ENCODE results near the gene ACIN1.
A peak's percentile ranks its signal among the peaks of the same experiment; 100 is the strongest.

Gene ACIN1

DNA sequence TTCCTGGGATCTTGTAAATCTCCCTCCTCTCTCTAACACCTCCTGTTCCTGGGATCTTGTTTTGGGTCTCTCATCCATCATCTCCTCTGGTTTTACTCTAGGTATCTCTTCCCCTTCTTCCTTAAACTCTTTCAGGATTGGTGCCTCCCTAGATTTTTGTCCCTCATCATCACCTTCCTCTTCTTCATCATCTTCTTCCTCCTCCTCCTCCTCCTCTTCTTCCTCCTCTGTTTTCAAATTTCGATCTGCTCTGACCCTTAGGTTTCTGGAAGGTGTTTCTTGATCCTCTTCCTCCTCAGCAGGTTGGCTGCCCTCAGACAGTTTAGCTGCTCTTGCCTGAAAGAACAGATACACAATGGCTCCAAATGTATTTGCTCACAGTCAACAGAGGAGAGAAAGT, 14.5 kb downstream of the ACIN1 start:
- no peak for DNase-seq (ENCODE audit: low spot score)

DNA sequence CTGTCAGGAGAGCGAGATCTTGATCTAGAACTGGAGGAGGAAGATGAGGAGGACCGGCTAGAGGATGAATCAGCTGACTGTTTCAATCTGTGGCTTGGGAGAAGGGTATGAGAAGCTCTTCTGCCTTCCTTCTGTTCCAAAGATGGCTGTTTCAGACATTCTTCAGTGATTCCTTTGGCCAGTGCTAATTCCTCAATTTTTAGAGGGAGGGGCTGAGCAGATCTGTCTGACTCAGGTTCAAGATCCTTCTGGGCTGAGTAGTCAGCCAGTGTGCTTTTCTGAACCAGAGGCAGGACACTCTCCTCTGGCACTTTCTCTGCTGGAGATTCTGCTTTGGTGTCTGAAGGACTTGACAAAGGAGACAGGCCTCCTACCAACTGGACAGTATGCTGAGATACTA, 15.2 kb downstream of the ACIN1 start:
- DNase-seq (ENCODE audit: low spot score): no peak

DNA sequence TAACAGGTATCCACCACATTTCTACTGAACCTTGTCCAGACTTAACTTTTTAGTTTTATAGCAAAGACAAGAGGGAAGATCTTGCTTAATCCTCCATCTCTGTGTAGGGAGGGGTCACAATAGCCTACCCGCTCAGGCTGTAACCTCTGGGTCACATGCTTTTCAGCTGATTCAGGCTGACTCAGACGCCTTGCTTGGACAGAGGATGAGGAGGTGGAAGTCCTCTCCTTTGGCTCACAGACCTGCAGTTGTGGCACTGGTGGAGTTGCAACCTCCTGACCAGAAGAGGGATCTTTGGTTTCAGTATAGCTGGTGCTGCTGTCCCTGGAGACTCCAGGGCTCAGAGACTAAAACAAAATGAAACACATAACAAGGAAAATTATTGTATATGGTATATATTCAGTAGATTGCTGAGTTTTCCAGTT, 16.2 kb downstream of the ACIN1 start:
- DNase-seq (ENCODE audit: low spot score): peak; percentile 72

DNA sequence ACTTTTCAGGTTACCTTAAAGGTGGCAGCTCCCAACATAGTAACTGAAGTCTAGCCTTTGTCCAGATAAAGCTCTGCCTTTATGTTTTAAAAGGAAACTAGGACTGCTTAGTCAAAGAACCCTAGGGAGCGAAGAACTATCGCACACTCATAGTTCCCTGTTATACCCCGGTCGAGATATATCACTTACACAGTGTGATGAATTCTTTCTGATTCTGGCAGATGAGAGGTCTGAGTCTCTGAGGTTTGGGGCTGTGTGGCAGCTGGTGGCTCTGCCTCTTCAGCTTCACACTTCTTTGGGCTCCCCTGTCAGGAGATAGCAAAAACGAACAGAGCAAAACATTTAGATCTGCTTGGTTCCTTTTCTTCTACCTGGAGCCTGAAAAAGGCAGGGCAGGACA, 17.0 kb downstream of the ACIN1 start:
- no peak for DNase-seq (ENCODE audit: low spot score)

DNA sequence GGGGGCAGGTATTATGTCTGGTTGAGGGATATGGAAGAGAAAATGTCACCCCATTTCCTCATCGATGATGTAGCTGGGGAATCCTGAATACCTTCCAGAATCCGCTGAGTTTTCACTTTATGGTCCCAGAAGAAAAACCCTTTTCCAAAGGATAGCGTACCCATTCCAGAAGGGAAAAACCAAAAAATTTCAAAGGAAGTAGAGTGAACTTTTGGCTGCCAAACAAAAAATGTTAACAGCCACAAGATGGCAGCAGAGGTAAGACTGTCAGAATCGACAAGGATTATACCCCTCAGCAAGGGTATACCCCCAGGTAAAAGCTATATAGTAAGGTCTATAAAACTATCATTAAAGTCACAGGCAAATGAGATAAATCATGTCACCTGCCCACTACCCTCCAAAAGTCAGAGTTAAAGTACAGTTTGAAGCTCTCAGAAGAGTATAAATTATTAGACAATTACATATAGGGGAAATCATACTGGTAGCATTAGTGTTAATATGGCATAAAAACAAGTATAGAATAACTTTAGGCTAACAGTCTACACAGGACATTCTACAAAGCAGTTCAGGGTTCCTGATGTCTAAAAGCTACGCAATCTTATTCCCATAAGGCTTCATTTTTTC, 18.0 kb downstream of the ACIN1 start:
- DNase-seq (ENCODE audit: low spot score): peak; percentile 44

DNA sequence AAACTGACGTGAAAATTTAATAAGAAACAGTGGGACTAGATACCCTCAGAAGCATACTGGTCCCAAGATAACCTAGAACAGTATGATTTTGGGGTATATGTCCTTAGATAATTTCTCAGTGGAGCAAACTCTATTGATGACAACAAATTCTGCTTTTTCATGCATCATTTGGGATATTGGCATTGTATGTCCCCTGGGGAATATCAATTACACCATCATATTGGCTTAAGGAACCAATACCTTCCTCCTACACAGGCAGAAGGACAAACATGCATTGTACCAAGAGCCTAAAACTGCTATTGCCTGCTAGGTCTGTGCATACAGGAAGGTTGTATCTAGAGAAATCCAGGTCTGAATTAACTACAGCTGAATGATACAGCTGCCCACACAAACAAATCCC, 20.0 kb downstream of the ACIN1 start:
- DNase-seq (ENCODE audit: low spot score): no peak

DNA sequence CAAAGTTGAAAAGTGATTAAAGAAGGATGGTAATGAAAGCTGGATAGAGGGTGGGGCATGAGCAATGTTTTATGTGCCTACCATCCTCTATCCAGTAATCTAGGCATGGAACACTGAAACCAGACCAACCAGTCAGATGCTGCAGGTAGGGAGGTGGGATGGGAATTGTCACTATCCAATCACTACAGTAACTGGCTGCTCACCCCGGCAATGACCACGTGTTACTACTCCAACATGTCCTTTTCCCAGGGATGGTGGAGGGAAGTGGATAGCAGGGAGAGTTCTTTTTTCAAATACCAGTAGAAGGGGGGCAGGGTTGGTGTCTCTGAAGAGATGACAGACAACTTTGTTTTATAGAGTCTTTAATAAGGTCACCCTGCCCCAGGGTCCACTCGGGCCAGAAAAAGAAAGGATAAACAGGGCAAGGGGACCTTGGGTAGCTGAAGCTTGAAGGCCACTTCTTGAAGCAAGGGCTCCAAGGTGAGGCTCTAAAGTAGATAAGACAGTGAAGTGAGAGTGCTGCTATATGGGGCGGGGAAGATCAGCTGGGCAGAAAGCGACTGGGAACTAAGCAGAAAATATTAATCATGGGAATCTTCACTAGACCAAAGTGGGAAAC, 22.9 kb downstream of the ACIN1 start:
- no peak for DNase-seq (ENCODE audit: low spot score)

DNA sequence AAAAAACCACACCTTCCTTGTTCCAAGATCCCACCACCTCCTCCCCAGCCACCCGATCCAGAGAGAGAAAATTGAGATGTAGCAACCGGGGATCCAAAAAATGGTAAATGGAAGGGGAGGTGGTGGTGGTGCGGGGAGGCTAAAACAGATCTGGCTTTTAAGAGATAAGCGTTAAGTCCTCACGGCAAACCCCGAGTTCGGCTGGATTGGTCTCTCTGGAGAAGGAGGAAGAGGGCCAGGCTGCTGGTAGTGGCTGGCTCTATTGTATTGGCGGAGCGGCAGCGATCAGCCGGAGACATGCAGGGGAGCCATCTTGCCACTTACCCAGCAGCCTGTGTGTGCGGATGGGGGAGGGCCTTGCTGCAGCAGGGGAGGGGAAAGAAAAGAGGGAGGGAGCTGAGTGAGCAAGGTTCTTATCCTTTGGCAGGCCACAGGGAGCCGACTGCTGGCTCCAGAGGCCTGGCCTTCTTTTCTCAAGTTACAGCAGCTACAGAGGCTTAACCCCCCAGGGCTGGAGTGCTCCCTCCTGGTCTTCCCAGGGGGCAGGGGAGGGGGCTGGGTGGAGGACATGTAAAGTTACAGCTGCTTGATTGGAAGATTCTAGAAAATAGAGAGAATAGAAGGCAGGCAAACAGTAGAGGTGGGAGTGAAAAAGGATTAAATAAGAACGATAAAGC, 23.6 kb downstream of the ACIN1 start:
- peak; percentile 90 for DNase-seq (ENCODE audit: low spot score)

DNA sequence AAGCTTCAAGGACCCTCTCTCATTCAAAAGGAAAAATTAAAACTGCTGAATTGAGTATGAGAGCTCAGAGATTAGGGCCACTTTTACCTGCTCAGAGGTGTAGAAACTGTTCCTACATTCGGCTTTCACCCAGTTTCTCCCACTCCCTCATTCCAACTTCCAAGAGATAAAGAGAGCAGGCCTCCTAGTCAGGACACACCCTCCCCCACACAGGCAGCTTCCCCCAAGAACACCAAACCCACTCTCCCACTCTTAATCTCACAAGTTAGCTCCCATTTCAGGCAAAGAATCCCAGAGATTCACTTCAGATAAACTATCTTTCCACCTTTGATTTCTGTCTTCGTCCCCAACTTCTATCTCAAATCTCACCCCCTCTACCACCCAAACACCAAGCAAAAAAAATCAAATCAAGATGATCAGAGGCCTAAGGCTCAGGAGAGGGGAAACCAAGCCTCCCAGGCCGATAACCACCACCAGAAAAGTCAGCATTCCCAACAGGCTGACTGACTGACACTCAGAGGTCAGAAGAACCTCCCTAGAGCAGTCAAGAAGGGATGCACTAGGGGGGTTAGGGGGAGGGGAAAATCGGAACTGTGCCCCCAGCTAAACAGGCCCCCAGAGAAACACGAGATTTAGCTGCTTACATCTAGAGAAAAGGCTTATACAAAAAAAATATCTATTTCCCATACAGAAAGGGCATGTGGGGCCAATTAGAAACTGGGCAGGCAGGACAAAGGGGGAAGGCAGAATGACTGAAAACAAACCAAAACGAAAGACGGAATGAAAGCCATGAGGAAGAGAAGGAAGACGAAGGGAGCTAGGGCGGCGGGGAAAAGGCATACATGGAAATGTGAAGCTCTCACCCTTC, 24.4 kb downstream of the ACIN1 start:
- no peak for DNase-seq (ENCODE audit: low spot score)

DNA sequence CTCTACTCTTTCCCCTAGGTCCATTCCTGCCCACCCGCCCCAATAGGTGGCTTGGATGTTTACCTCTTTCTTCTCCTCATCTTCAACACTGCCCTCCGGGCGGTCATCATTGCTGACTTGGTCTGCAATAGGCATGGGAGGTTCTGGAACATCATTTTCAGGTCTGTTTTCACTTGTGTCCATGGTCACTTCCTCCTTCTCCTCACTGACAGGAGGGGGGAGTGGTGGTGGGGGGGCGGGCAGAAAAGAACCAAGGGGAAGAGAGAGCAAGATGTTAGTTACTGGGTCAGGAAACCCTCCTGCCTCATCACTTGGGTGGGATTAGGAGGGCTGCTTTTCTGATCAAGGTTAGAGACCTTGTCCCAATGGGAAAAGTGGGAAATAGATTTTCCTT, 25.5 kb downstream of the ACIN1 start:
- no peak for DNase-seq (ENCODE audit: low spot score)

DNA sequence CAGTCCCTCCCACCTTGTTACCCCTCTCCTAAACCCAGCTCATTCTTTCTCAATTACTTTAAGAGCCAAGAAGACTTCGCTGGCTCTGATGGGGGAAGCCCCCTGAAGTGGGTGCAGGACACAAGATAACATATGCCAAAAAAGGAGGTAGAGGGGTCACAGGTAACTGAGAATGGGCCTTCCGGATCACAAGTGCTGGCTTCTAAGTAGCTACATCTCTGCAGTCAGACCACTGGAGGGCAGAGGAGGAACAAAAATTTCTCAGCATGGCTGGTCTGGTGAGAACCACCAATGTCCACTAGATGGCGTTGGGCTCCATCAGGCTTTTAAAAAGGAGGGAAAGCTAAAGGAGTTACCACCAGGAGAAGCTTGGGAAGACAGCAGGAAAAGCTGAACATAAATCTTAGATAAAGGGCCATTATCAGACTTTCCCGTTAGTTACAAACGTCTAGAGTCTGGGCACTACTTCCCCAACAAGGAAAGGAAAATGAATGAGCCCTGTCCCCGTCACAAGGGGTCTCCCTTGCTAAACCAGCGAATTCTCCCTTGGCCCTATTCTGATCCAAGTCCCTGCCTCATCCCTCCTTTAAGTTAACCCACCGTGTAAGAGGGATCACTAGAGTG, 26.0 kb downstream of the ACIN1 start:
- DNase-seq (ENCODE audit: low spot score): peak; percentile 96

DNA sequence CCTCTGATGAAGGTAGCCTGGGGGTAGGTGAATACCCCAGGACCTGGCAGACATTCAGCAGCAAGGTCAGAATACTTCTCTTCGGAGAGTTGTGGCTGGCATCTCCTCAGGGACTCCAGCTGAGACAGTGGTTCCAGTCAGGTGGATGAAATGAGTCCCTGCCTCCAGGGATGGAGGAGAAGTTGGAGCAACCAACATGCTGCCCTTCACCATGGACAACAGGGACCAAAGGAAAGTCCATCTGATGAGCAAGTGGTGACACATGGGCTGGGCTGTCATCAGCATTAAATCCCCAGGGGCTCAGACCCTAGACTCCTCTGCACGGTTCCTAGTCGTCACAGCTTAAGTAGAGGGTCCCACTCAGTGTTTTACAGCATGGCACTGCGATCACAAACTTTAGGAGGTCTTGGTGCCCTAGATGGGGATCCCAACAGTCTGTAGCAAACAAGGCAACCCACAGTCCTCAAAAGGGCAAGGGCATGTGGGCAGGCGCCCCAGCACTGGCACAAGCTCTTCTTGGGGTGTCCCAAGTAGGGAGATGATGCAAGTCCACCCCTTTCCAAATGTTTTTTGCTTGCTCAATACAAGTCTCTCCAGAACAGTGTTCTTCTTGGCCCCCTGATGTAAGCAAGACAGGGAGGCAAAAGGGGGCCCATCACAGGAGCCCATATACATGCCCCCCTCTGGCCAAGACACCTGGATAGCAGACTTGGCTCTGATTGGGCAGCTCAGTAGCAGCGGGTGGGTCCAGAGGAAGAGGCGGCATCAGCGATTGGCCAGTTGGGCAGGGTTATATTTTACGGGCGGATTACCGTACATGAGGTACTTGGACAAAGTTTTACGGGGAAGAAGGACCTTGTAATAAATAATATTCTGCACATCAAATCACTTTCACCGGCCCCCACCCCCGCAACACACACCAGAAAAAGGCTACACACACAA, 26.8 kb downstream of the ACIN1 start:
- no peak for DNase-seq (ENCODE audit: low spot score)

DNA sequence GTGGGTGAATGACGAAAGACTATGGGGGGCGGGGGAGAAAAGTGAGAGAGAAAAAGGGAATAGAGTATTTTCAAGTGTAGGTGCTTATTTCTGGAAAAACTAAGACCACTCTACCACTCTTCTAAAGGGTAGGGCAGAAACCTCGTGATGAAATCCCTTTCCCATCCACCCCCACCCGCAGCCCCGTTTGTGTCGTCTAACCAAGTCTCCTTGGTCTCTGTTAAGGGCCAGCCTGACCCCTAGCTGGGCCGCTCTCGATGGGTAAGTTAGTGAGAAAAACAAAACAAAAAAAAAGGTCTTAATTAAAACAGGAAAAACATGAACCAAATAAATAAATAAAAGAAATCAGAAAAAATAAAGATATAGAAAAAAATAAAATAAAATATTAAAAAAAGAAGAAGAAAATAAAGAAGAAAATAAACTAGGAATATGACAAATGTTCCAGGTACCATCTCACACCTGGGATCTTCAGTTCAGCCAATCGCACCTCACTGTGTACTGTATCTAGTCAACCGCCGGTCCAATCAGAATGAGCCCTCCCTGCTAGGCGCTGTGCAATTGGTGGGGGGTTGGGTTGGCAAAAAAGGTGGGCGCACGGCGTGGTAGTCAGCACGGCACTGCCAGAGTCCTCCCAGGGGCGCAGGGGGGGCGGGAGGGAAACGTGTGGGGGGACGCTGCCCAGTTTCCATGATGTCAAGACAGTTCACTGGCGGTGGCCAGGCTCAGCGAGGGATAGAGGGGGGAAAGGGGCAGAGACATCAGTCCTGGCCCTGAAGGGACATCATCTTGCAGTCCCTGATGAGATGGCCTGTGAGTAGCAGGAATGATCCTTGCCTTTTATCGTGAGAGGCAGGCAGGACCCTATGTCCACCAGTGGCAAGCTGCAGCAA, 27.8 kb downstream of the ACIN1 start:
- no peak for DNase-seq (ENCODE audit: low spot score)

DNA sequence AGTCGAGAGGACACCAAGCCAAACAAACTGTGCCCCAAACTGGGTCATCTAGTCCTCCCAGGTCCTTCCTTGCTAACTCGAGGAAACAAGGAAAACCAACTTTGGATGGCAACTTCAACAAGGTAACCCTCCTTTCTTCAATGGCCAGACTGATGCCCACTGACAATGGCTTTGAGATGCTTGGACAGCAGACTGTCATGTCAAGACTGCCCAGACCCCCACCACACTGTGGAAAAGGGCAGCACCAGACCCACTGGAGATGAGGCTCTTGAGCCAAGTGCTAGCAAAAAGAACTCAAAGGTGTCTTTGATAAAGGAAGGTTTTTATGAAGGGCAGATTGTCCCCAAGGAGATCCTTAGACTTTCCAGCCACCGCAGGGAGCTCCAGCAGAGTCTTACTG, 28.6 kb downstream of the ACIN1 start:
- no peak for DNase-seq (ENCODE audit: low spot score)

DNA sequence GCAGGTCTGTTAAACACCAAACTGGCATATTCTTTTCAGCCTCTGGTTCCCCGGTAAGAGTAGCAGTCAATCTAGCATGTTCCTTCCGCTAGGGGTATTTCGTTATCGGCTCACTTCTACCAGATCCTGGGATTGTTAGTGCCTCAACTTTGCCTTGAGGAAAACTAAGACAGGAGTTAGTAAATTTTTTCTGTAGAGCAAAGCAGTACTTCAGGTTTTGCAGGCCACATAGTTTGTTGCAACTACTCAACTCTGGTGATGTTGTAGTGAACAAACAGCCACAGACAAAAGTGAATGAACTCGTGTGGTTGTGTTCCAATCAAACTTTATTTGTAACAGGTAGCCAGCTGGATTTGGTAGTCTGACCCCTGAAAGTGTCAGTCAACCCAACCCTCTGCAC, 31.3 kb downstream of the ACIN1 start:
- DNase-seq (ENCODE audit: low spot score): no peak

DNA sequence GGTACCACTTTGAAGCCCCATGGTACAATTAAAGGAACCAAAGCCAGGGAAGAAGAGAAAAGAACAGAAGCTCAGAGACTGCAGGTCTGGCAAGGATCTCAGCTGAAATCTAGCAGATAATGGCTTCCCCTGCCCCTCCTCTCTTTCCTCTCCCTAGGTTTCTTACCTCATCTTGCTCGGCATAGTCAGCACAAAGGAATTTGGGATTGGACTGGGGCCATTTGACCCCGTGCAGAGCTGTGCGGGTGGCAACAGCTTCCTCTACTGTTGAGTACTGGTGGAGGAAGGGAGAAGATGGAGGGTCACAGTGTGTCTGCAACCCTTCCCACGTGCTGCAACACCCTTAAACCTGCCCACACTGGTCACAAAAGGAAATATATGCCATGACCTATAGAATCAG, 32.9 kb downstream of the ACIN1 start:
- DNase-seq (ENCODE audit: low spot score): no peak

DNA sequence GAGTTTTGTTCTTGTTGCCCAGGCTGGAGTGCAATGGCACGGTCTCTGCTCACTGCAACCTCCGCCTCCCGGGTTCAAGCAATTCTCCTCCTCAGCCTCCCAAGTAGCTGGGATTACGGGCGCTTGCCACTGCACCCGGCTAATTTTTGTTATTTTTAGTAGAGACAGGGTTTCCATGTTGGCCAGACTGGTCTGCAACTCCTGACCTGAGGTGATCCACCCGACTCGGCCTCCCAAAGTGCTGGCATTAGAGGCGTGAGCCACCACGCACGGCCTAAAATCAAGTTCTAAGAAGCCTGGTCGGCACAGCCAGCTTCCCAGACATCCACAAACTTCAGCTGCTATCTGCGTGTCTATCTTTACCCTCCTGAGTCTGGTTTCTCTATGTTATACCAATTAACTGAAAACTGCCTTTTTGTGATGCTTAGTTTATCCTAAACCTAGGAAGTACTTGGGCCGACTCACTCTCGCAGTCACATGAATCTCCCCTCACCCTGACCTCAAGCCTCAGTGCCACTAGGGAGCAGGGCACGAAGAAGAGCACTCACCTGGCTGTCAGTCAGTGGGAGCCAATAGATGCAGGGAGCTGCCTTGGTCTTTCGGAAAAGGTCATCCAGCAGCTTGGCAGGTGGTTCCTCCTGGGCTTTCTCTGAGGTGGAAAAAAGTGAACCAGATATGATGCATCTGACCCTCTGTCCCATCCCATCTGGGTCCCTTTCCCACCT, 34.2 kb downstream of the ACIN1 start:
- DNase-seq (ENCODE audit: low spot score): no peak

DNA sequence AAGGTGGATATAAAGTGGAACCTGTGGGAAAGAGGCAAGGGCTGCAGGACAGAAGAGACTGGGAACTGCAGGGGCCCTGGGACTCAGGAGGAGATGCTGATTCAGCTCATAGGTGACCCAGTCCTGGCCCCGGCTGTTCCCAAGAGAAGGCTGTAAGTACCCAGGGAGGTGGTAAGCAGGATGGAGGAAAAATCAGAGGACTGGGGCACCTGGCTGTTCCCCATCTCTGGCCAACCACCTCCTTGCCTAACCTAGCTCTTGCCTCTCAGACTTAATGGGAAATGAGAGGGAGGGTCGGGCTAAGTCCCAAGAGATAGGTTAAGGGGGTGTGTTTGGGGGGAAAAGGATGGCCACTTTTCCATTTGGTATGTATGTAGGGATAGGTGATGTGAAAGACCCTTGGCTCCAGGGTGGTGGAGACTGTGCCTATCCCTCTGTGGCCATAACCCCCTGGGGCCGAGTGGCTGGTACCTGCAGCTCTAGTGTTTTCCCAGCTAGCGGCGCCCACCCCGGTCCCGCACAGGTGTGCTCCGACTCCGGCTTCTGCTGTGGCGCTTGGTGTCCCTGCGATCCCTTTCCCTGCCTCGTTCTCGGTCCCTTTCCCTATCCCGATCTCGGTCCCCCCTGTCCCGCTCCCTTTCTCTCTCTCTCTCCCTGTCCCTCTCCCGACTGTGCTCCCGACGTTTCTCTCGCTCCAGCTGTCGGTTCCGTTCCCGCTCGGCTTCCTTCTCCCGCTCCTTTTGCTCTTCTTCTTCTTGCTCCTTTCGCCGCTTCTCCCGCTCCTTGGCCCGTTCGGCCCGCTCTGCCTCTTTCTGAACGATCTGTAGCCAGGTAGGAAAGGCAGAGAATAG, 36.1 kb downstream of the ACIN1 start:
- no peak for DNase-seq (ENCODE audit: low spot score)
